ENCODE measurements around the gene DOK5.

DNA sequence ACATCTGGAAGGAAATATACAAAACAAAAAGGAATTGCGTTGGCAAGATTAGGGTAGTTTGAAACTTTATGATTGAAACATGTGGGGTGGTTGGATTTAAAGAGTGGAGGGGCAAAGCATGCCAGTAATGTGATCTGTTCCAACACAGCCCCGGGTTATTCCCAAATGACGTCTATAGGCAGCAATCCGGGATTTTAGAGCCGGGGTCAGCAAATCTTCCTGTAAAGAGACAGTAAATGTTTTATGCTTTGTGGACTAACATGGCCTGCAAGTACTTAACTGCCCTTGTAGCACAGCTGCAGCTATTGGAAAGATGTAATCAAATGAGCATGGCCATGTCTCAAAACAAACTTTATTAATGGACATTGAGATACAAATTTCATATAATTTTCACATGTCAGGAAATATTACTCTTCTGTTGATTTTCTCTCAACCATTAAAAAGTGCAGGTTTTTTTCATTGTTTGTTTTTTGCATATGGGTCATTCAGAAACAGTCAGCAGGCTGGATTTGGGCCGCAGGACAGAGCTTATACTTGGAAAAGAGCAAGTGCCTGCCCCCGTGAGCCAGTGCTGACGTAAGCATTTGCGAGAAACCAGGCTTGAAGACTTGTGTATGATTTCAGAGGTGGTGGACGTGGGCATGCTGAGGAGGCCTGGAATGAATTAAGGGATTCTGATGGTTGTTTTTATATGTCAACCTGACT, 136.5 kb downstream of the DOK5 start:
- TF ChIP-seq CTCF (conservative IDR thresholded peaks at IDR 0.05; ENCODE audit: low read length) (no peak), EZH2phosphoT487 (IDR thresholded peaks at IDR 0.05; ENCODE audit: borderline replicate concordance, low read depth, low read length) (no peak)

Measured in OCI-LY7 (cell line).